Measurements from ENCODE around the gene IL1RAPL2.
"Not testable (repeated sequence)": the region's sequence is repeated elsewhere in the genome, so short reads cannot be mapped to it uniquely, and the experiment has no call there.

Gene IL1RAPL2

GRCh38 chrX:105006996-105007395, 441.0 kb downstream of the IL1RAPL2 start:
- ChIA-PET CTCF (interaction anchor here (0.5 kb wide), 1 partner anchor 50 kb away, joined by 3 read pairs; no protein-coding TSS in a partner anchor), POLR2A (ENCODE audit: low non-redundant PET) (no interaction called here)
- no peak for DNase-seq (ENCODE audit: low spot score)
- TF ChIP-seq CTCF (conservative IDR thresholded peaks at IDR 0.05; ENCODE audit: low read depth), result no peak
- H3K27ac ChIP-seq, result no peak overlapping the region

GRCh38 chrX:105013719-105014118, 447.7 kb downstream of the IL1RAPL2 start:
- ChIA-PET CTCF (no interaction called here), POLR2A (ENCODE audit: low non-redundant PET) (no interaction called here)
- no peak for TF ChIP-seq CTCF (conservative IDR thresholded peaks at IDR 0.05; ENCODE audit: low read depth)
- H3K27ac ChIP-seq, result no peak overlapping the region
- no peak for DNase-seq (ENCODE audit: low spot score)

- no peak for TF ChIP-seq CTCF (conservative IDR thresholded peaks at IDR 0.05; ENCODE audit: low read depth)
- ChIA-PET POLR2A (ENCODE audit: low non-redundant PET) (no interaction called here), CTCF (no interaction called here)
- H3K27ac ChIP-seq, result no peak overlapping the region
- peak; percentile 6 for DNase-seq (ENCODE audit: low spot score)
Observed at GRCh38 chrX:105017641-105018040, 451.6 kb downstream of the IL1RAPL2 start.

- POLR2A ChIA-PET (ENCODE audit: low non-redundant PET), result no interaction called here
- no peak for DNase-seq (ENCODE audit: low spot score)
- H3K27ac ChIP-seq, result no peak overlapping the region
- no peak for TF ChIP-seq CTCF (conservative IDR thresholded peaks at IDR 0.05; ENCODE audit: low read depth)
- CTCF ChIA-PET, result interaction anchor here (0.6 kb wide), 1 partner anchor 382 kb away, joined by 3 read pairs; no protein-coding TSS in a partner anchor
Observed at GRCh38 chrX:105018865-105019264, 452.9 kb downstream of the IL1RAPL2 start.

GRCh38 chrX:105028962-105029361, 463.0 kb downstream of the IL1RAPL2 start:
- CTCF ChIA-PET; H3K27ac ChIP-seq; POLR2A ChIA-PET (ENCODE audit: low non-redundant PET); DNase-seq (ENCODE audit: low spot score): not testable (repeated sequence)

- no peak for DNase-seq (ENCODE audit: low spot score)
- POLR2A ChIA-PET (ENCODE audit: low non-redundant PET), result no interaction called here
- CTCF ChIA-PET, result no interaction called here
- H3K27ac ChIP-seq, result no peak overlapping the region
- TF ChIP-seq CTCF (conservative IDR thresholded peaks at IDR 0.05; ENCODE audit: low read depth), result no peak
Observed at GRCh38 chrX:105038672-105039328, 472.8 kb downstream of the IL1RAPL2 start.

- TF ChIP-seq CTCF (conservative IDR thresholded peaks at IDR 0.05; ENCODE audit: low read depth), result no peak
- H3K27ac ChIP-seq, result no peak overlapping the region
- no peak for DNase-seq (ENCODE audit: low spot score)
- ChIA-PET CTCF (no interaction called here), POLR2A (ENCODE audit: low non-redundant PET) (no interaction called here)
Observed at GRCh38 chrX:105050921-105051320, 484.9 kb downstream of the IL1RAPL2 start.

All from RWPE1 (cell line).